NCI-H748 treated with DMSO at 0.1 percent for 48 hours (cell line): ENCODE results near the gene GPR137.
A peak's percentile ranks its signal among the peaks of the same experiment; 100 is the strongest.

Experiments used
- DNase-seq: peaks from one replicate; lab custom pipeline; 2025; lab: John Stamatoyannopoulos, UW

Gene GPR137

GRCh38 chr11:64287676-64288352 lies 2.2 kb downstream of the GPR137 start:
- DNase-seq: no peak

- DNase-seq: no peak
These were observed 2.7 kb downstream of the GPR137 start for GRCh38 chr11:64288353-64288750.

DNA sequence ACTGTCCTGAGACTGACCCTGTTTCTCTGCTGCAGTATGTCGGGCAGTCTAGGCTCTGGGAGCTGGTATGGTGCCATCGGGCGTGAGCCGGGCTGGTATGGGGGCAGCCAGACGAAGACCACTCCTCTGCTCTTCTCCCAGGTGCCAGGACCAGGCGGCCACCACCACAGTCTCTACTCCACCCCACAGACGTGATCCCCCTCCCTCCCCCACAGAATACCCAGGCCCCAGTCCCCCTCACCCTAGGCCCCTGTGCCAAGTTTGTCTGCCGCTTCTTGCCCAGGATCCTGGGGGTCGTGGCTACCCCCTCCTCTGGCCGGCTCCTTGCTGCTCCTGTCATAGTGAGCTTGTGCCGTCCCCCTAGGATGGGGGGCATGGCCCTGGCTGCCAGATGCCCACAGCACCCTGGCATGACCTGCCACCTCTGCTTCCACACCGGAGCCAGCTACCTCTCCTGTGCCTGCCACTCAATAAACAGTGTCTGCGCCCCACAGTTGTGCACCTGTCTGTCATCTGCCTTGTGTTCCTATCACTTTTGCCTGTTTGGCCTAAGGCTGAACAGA lies 3.4 kb downstream of the GPR137 start:
- no peak for DNase-seq

- no peak for DNase-seq
These were observed 5.0 kb downstream of the GPR137 start for GRCh38 chr11:64290352-64291261.

- DNase-seq: no peak
These were observed 5.7 kb downstream of the GPR137 start, which contains the start of gene KCNK4 for GRCh38 chr11:64291262-64291751. Gene KCNK4, plus strand, starts transcription at chr11:64291302. Its CDS starts 1,717 bp downstream, at chr11:64293019.

DNA sequence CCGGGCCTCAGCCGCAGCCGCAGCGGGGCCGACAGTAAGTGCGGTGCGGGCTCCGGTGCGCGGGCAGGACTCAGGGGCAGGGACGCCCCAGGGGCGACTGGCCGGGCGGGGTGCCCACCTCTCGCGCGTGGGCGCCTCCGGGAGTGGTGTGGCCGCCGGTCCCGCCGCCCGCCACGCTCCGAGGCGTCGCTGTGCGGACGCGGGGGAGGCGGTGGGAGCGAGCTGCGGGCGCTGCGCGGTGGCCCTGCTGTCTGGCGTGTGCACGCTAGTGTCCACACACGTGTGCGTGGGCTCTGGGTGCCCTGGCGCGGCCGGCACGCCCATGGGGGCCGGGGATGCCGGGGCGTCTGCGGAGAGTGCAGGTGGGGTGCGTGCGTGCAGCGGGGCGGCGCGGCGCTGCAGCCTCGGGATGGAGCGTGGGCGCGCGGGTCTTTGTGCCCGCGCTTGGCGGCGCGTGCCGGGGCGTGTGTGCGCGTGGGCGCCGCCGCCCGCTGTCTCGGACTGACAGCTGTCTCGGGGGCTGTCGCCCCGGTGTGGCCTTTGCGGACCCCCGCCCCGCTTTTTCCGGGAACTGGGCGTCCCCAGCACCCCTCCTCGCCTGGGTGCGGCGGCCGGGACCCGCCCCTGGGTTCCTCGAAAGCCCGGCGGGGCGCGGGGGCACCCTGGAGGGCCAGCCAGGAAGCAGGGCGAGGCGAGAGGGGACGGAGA lies 6.3 kb downstream of the GPR137 start:
- no peak for DNase-seq

DNA sequence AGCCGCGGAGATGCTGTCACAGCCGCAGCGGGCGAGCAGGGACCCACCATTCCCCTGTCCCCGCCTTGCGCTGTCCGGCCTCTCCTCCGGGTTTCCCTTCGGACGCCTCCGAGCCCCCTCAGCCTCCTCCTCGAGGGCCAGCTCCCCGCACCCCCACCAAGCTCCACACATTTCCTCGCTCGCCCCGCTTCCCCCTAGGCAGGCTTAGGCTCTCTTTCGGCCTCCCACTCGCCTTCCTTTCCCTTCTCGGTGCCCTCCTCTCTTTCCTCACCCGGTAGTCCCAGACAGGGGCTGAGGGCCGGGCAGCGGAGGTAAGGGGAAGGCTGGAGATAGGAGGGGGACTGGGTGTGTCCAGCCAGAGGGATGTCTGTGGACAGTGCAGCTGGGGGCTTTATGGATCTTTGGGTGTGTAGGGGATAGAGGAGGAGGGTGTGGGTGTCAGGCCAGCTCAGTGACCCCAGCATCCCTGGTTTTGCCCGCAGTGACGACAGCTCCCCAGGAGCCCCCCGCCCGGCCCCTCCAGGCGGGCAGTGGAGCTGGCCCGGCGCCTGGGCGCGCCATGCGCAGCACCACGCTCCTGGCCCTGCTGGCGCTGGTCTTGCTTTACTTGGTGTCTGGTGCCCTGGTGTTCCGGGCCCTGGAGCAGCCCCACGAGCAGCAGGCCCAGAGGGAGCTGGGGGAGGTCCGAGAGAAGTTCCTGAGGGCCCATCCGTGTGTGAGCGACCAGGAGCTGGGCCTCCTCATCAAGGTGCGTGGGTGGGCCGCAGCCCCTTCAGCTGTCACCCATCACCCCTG lies 7.0 kb downstream of the GPR137 start:
- DNase-seq: no peak

GRCh38 chr11:64294774-64295173 lies 9.1 kb downstream of the GPR137 start:
- no peak for DNase-seq

DNA sequence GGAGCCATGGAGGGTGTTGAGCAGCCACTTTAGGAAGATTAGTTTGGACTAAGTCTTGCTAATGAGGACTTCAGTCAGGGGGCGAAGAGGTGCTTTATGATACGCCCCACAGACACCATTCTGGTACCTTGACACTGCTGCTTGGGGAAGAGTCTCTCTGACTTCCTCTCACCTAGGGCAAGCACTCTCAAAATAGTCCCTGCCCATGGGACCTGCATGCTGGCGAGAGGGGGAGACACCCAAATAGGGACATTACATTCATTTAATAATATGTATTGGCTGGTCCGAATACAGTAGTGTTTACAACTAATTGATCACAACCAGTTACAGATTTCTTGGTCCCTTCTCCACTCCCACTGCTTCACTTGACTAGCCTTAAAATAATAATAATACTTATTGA lies 10.1 kb downstream of the GPR137 start:
- no peak for DNase-seq

DNA sequence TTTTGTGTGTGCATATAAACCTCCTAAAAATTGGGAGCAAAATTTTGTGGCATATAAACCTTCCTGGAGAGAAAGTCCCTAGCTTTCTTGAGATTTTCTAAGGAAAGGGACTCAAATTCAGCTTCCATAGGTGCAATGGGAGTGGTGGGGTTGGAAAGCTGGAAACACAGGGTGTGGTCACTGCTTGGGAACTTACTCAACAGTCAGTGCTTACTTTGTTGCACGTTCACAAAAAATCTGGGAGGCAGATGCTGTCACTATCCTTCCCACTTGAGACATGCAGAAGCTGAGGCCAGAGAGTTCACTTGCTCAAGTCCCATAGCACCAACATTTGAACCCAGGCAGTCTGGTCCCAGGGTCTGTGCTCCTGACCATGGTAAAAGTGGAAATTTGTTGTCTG lies 10.6 kb downstream of the GPR137 start:
- DNase-seq: no peak

DNA sequence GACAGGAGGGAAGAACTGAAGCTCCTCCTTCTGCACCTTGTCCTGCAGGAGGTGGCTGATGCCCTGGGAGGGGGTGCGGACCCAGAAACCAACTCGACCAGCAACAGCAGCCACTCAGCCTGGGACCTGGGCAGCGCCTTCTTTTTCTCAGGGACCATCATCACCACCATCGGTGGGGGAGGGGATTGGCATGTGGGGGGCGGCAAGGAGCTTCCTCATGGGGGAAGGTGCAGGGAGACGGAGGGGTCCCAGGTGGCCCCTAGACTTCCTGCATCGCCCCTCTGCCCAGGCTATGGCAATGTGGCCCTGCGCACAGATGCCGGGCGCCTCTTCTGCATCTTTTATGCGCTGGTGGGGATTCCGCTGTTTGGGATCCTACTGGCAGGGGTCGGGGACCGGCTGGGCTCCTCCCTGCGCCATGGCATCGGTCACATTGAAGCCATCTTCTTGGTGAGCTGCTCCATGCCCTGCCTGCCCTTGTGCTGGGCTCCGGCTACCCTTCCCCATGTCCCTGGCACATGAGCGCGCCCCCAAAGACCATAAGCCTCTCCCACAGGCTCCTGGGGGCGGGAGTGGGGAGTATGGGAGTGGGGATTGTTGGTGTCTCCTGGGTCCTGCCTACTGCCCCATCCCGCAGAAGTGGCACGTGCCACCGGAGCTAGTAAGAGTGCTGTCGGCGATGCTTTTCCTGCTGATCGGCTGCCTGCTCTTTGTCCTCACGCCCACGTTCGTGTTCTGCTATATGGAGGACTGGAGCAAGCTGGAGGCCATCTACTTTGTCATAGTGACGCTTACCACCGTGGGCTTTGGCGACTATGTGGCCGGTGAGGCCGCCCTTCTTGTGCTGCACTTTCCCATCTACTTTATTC lies 11.4 kb downstream of the GPR137 start:
- DNase-seq: no peak

GRCh38 chr11:64297699-64298358 lies 12.2 kb downstream of the GPR137 start:
- no peak for DNase-seq

DNA sequence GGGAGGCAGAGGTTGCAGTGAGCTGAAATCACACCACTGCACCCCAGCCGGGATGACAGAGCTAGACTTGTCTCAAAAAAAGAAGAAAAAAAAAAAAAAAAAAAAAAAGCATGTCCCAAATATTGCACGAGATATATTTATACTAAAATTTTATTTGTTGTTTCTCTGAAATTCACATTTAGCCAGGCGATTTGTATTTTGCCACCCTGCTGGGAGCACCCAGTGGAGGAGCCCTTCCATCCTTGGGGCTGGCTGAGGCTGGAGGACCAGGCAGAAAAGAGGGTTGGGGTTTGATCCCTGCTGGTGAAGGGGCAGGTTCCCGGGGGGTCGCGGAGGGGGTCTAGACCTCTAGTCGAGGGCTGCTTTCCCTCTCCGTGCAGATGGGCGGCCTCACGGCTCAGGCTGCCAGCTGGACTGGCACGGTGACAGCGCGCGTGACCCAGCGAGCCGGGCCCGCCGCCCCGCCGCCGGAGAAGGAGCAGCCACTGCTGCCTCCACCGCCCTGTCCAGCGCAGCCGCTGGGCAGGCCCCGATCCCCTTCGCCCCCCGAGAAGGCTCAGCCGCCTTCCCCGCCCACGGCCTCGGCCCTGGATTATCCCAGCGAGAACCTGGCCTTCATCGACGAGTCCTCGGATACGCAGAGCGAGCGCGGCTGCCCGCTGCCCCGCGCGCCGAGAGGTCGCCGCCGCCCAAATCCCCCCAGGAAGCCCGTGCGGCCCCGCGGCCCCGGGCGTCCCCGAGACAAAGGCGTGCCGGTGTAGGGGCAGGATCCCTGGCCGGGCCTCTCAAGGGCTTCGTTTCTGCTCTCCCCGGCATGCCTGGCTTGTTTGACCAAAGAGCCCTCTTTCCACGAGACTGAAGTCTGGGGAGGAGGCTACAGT lies 13.6 kb downstream of the GPR137 start:
- DNase-seq: no peak

DNA sequence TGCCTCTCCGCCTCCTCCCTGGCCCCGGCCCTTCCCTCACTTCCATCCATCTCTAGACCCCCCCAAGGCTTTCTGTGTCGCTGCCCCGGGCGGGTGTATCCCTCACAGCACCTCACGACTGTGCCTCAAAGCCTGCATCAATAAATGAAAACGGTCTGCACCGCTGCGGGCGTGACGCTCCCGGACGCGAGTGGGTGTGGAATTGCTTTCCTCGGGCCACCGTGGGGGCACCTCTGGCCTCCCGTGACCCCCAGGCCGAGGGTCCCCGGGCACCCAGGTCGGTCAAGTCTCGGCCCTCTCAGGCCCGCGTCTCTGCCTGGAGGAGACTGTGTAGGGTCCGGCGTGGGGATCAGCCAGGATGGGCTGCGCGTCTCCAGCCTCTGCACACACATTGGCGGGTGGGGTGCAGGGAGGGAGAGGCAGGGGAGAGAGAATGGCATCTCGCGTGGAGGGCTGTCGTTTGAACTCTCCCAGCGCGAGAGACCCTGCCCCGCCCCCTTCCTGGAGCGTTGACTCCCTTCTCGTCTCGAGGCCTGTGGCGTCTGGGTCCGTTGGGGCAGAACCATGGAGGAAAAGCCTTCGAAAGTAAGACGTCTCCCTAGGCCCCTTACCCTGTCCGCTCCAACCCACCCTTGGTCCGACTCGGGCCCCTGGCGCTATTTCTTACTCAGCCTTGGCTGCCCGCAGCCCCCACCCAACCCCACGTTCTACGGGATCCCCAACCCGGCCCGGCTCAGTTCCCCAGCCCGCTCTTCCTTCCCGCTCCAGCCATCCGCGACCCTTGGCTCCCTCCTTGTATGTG lies 14.4 kb downstream of the GPR137 start, which contains the start of gene CATSPERZ:
TSS of gene CATSPERZ (plus strand) at position 512 of the 802 bp plus-strand sequence. CDS start at position 565, 53 bp downstream.
- DNase-seq: peak; percentile 19

- no peak for DNase-seq
These were observed 17.7 kb downstream of the GPR137 start for GRCh38 chr11:64303109-64304031.

GRCh38 chr11:64304032-64304315 lies 18.3 kb downstream of the GPR137 start:
- DNase-seq: no peak
